Keratinocyte (primary cell): ENCODE data around the gene TXNL1. TPM values are rescaled to one million over a fixed set of nuclear protein-coding genes. Genes with fewer than 3 reads are reported as not detected.

ENCODE experiments used
- DNase-seq: peaks from one replicate; pipeline ENCODE4 v3.0.0-alpha.2; 2011; ENCODE audit warnings: low read depth, missing footprints, low spot score
- FAIRE-seq: peaks from 2 replicates; lab custom pipeline; 2011; peaks lifted over from hg19 to GRCh38; lab: Jason Lieb, UNC
- H2AFZ ChIP-seq: 2 replicates; pipeline ENCODE4 v1.6.0; 2012; ENCODE audit warnings: low read length, control low read depth, inconsistent platforms; ENCODE audit not compliant: control insufficient read depth
- H3K27ac ChIP-seq: 2 replicates; pipeline ENCODE4 v1.5.1; 2011; ENCODE audit warnings: low read length; ENCODE audit not compliant: control insufficient read depth, insufficient read depth
- H3K27me3 ChIP-seq: 3 replicates; pipeline ENCODE4 v1.6.0; 2011; ENCODE audit warnings: low read length; ENCODE audit not compliant: control insufficient read depth, insufficient read depth; ENCODE audit errors: extremely low read depth
- H3K36me3 ChIP-seq, 2 experiments: 2 replicates in 1 of 2; 3 replicates in 1 of 2; pipeline ENCODE4 v1.5.1; 2011; ENCODE audit warnings: low read length in 2 of 2, mild to moderate bottlenecking in 1 of 2; ENCODE audit not compliant: control insufficient read depth in 2 of 2, insufficient read depth in 2 of 2; ENCODE audit errors: extremely low read depth in 1 of 2
- H3K4me1 ChIP-seq: 3 replicates; pipeline ENCODE4 v1.5.1; 2011; ENCODE audit warnings: low read length; ENCODE audit not compliant: control insufficient read depth, insufficient read depth; ENCODE audit errors: extremely low read depth
- H3K4me2 ChIP-seq: 3 replicates; pipeline ENCODE4 v1.6.0; 2011; ENCODE audit warnings: low read depth, low read length; ENCODE audit not compliant: control insufficient read depth, insufficient read depth; ENCODE audit errors: extremely low read depth
- H3K4me3 ChIP-seq, 3 experiments: fragments of 200-600 bp in 1 of 3; sonication (generic) in 1 of 3; 2 replicates in 2 of 3; 3 replicates in 1 of 3; pipeline ENCODE4 v1.5.1; 2011 to 2016; ENCODE audit warnings: low read length in 3 of 3, mild to moderate bottlenecking in 3 of 3, control low read depth in 2 of 3, inconsistent platforms in 1 of 3, low read depth in 1 of 3, mixed read lengths in 1 of 3, mixed run types in 1 of 3, moderate library complexity in 1 of 3; ENCODE audit not compliant: control insufficient read depth in 2 of 3, insufficient read depth in 2 of 3; ENCODE audit errors: extremely low read depth in 1 of 3
- H3K79me2 ChIP-seq: 2 replicates; pipeline ENCODE4 v1.6.0; 2012; ENCODE audit warnings: low read length; ENCODE audit not compliant: control insufficient read depth, insufficient read depth
- H3K9ac ChIP-seq: 3 replicates; pipeline ENCODE4 v1.6.0; 2011; ENCODE audit warnings: low read length; ENCODE audit not compliant: control insufficient read depth, insufficient read depth; ENCODE audit errors: extremely low read depth
- H3K9me1 ChIP-seq: 3 replicates; pipeline ENCODE4 v1.6.0; 2011; ENCODE audit warnings: low read length; ENCODE audit not compliant: control insufficient read depth, insufficient read depth; ENCODE audit errors: extremely low read depth
- H3K9me3 ChIP-seq: 2 replicates; pipeline ENCODE4 v1.5.1; 2012; ENCODE audit warnings: low read depth, low read length; ENCODE audit not compliant: control insufficient read depth
- H4K20me1 ChIP-seq: 3 replicates; pipeline ENCODE4 v1.6.0; 2011; ENCODE audit warnings: low read length; ENCODE audit not compliant: control insufficient read depth, insufficient read depth; ENCODE audit errors: extremely low read depth
- CTCF ChIP-seq, 3 experiments: IDR thresholded peaks in 1 of 3; conservative IDR thresholded peaks in 1 of 3; optimal IDR thresholded peaks in 1 of 3; 2 replicates in 2 of 3; 3 replicates in 1 of 3; pipeline versions ENCODE3 to v1.5.1; 2011; ENCODE audit warnings: low read length in 3 of 3, mild to moderate bottlenecking in 3 of 3, moderate library complexity in 2 of 3, control low read depth in 1 of 3, inconsistent platforms in 1 of 3; ENCODE audit not compliant: insufficient read depth in 2 of 3; ENCODE audit errors: extremely low read depth in 1 of 3
- EZH2 ChIP-seq: IDR thresholded peaks from one replicate; pipeline ENCODE4 v1.6.1; 2012; ENCODE audit warnings: inconsistent platforms, mild to moderate bottlenecking, low read length, moderate library complexity
- dilution Hi-C: fragments of 300-500 bp; cut with MboI; formaldehyde crosslinking; loops from one replicate; pipeline ENCODE4 v1.7.0; 2020; ENCODE audit warnings: low sequenced_read_pairs; ENCODE audit not compliant: extremely low pct_ligation_motif_present
- polyA plus RNA-seq, 5 experiments: library from polyadenylated mRNA; depleted of rRNA in 3 of 5; stranded (reverse) in 3 of 5; stranded (forward) in 1 of 5; unstranded in 1 of 5; fragments of >200 nt; gene quantifications; 1 replicate in 1 of 5; 2 replicates in 3 of 5; 3 replicates in 1 of 5; pipeline versions ENCODE4 v1.2.1 to v1.2.3, GENCODE V29; 2011 to 2012; ENCODE audit warnings: missing spikeins in 2 of 5, low read depth in 1 of 5, low replicate concordance in 1 of 5

TXNL1 gene
- polyA plus RNA-seq, 1 donor (not counting 4 experiments of a cell fraction or from before 2014, with no cell fraction given) = 92.5 TPM

- no peak overlapping the region for H3K9ac ChIP-seq
- no peaks in the 10 kb centered on the region for H3K9me3 ChIP-seq
- dilution Hi-C loops = no loop called here
- no peaks in the 10 kb centered on the region for H3K27me3 ChIP-seq
- H3K36me3 ChIP-seq = no peaks in the 10 kb centered on the region
- H2AFZ ChIP-seq = no peak overlapping the region
- H4K20me1 ChIP-seq = no peaks in the 10 kb centered on the region
- no peaks in the 10 kb centered on the region for H3K79me2 ChIP-seq
- no peak overlapping the region for H3K4me3 ChIP-seq
- H3K9me1 ChIP-seq = no peaks in the 10 kb centered on the region
- no peak overlapping the region for H3K27ac ChIP-seq
- no peak overlapping the region for H3K4me2 ChIP-seq
- no peak for DNase-seq
- FAIRE-seq = no peak
- no peaks in the 10 kb centered on the region for H3K4me1 ChIP-seq
- TF ChIP-seq EZH2 (no peak), CTCF (optimal IDR thresholded peaks at IDR 0.05 in 1 of 3, IDR thresholded peaks at IDR 0.05 in 1 of 3, conservative IDR thresholded peaks at IDR 0.05 in 1 of 3; ENCODE audit: extremely low read depth in 1 of 3, insufficient read depth in 2 of 3, low read length in 3 of 3) (no peak)
Observed at GRCh38 chr18:56565551-56566345, 72.6 kb downstream of the TXNL1 start.

- no peaks in the 10 kb centered on the region for H3K4me1 ChIP-seq
- no peaks in the 10 kb centered on the region for H4K20me1 ChIP-seq
- H3K9me1 ChIP-seq = no peaks in the 10 kb centered on the region
- no peaks in the 10 kb centered on the region for H3K79me2 ChIP-seq
- no peak overlapping the region for H2AFZ ChIP-seq
- dilution Hi-C loops = no loop called here
- FAIRE-seq = no peak
- H3K9me3 ChIP-seq = no peaks in the 10 kb centered on the region
- no peak for DNase-seq
- no peaks in the 10 kb centered on the region for H3K27me3 ChIP-seq
- no peak overlapping the region for H3K27ac ChIP-seq
- H3K36me3 ChIP-seq = no peaks in the 10 kb centered on the region
- H3K4me3 ChIP-seq = no peak overlapping the region
- TF ChIP-seq EZH2 (no peak), CTCF (optimal IDR thresholded peaks at IDR 0.05 in 1 of 3, IDR thresholded peaks at IDR 0.05 in 1 of 3, conservative IDR thresholded peaks at IDR 0.05 in 1 of 3; ENCODE audit: extremely low read depth in 1 of 3, insufficient read depth in 2 of 3, low read length in 3 of 3) (no peak)
- no peak overlapping the region for H3K4me2 ChIP-seq
- no peak overlapping the region for H3K9ac ChIP-seq
Observed at GRCh38 chr18:56565046-56565445, 73.3 kb downstream of the TXNL1 start.
